Renal cortex interstitium (tissue), 11 donors: ENCODE results near the gene TMEM260. TPM values are rescaled to one million over a fixed set of nuclear protein-coding genes. Genes with fewer than 3 reads are reported as not detected.
A peak's percentile ranks its signal among the peaks of the same experiment; 100 is the strongest.
"Not testable (repeated sequence)": the region's sequence is repeated elsewhere in the genome, so short reads cannot be mapped to it uniquely, and the experiment has no call there.

Experiments
- DNase-seq, 11 donors: peaks; one replicate each; pipeline ENCODE4 v3.0.0-alpha.2; 2013; ENCODE audit warnings: low read depth in 9 of 11, low spot score in 4 of 11; ENCODE audit errors: extremely low read depth in 1 of 11
- polyA plus RNA-seq, 3 donors: library from polyadenylated mRNA; unstranded; fragments of 120-200 nt; gene quantifications; one replicate each; pipeline ENCODE4 v1.2.1, GENCODE V29; 2013; ENCODE audit not compliant: insufficient read length in 3 of 3

TMEM260 gene
- polyA plus RNA-seq, 3 donors, result 29.4 to 35.7 (median 33.7) TPM

GRCh38 chr14:56585461-56586084, 6.0 kb downstream of the TMEM260 start:
- no peak for DNase-seq

GRCh38 chr14:56587701-56588100, 8.1 kb downstream of the TMEM260 start:
- no peak for DNase-seq

- no peak for DNase-seq
Observed at GRCh38 chr14:56590535-56590960, 10.9 kb downstream of the TMEM260 start.

GRCh38 chr14:56592746-56593544, 13.3 kb downstream of the TMEM260 start:
- DNase-seq, result peak in 2 of 11 donors; percentile 7 to 21

DNA sequence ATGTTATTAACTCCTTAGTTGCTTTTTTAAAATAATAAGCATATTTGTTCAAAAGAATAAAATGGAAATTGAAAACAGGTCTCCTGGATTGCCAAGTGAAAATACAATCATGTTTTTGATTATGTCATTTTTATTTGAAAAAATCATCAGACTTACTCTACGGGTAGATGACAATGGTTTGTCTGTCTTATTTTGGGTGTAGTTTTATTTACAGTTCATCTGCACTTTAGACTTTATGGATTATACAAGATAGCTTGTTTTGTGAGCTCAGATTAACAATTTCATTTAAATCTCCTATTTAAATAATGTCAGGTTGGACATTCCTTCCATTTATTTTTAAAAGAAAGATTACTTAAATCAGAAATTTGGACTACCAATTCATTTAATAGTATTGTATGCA, 14.8 kb downstream of the TMEM260 start:
- no peak for DNase-seq

DNA sequence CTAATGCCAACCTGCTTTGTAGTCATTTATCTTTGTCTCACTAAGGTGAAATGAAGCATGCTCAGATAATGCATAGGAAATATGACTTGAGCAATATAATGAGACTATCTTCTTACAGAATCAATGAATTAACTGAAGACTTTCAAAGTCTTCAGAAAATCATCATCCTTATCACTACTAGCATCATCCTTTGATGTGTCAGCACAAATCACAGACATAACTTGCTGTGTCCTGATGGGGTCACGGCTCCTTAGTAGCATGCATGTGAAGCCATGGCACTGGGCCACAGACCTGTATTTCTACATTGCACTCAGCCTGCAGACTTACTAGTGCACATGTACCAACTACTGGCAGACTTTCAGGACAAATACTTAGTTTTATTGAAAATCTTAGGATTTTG, 18.9 kb downstream of the TMEM260 start:
- no peak for DNase-seq

- DNase-seq, result no peak
Observed at GRCh38 chr14:56603648-56604047, 24.1 kb downstream of the TMEM260 start.

DNA sequence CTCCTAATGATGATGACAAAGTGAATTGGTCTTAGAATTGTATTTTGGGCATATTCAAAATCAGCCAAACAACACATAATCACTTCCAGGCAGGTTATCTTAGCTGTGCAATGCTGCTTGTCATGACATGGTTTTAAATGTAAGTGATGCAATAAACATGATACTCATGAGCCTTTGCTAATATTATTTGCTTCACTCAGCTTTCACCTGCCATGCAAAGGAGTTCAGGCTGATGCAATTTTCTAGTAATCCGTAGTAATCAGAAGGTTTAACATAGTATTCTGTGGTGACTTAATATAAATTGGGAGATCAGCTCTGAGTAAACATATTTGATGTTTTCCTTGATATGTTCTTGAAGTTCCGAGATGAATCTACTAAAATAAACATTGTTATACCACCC, 29.1 kb downstream of the TMEM260 start:
- DNase-seq, result no peak

- not testable (repeated sequence) for DNase-seq
Observed at GRCh38 chr14:56611663-56612062, 32.1 kb downstream of the TMEM260 start.

DNA sequence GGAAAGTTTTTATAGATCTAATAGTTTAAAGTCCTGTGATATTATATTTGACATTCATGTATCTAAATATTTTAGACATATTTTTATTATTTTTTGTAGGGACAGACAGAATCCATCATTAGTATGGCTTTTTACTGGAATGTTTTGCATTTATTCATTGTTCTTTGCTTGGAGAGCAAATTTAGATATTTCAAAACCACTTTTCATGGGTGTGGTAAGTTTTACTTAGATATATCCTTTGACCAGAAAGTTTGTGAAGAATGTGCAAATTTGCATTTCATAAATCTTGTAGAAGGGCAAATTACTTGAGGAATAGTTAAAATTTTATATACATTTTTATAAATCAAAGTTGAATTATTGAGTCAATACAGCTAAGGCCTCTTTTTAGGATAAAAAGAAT, 37.5 kb downstream of the TMEM260 start:
- no peak for DNase-seq

- no peak for DNase-seq
Observed at GRCh38 chr14:56630707-56631106, 51.1 kb downstream of the TMEM260 start.

- no peak for DNase-seq
Observed at GRCh38 chr14:56632195-56632594, 52.6 kb downstream of the TMEM260 start.

DNA sequence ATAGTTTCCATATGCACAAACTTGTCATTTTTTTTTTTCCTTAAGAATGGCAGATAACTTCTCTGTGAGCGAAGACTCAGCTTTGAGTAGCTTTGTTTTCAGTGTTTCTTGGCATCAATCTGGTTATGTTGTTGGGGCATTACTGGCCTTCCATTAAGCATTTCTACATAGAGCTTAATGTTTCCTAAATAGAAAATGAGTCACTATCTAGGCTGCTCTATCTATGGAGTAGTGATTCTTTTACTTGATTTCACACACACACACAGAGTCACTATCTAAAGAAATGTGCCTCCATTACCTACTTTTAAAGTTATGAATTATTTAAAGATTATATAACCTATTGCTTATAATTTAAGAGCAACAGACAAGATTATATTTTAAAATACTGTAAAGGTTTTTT, 53.9 kb downstream of the TMEM260 start:
- no peak for DNase-seq

- no peak for DNase-seq
Observed at GRCh38 chr14:56635041-56635440, 55.4 kb downstream of the TMEM260 start.

- no peak for DNase-seq
Observed at GRCh38 chr14:56647493-56647892, 67.9 kb downstream of the TMEM260 start.

DNA sequence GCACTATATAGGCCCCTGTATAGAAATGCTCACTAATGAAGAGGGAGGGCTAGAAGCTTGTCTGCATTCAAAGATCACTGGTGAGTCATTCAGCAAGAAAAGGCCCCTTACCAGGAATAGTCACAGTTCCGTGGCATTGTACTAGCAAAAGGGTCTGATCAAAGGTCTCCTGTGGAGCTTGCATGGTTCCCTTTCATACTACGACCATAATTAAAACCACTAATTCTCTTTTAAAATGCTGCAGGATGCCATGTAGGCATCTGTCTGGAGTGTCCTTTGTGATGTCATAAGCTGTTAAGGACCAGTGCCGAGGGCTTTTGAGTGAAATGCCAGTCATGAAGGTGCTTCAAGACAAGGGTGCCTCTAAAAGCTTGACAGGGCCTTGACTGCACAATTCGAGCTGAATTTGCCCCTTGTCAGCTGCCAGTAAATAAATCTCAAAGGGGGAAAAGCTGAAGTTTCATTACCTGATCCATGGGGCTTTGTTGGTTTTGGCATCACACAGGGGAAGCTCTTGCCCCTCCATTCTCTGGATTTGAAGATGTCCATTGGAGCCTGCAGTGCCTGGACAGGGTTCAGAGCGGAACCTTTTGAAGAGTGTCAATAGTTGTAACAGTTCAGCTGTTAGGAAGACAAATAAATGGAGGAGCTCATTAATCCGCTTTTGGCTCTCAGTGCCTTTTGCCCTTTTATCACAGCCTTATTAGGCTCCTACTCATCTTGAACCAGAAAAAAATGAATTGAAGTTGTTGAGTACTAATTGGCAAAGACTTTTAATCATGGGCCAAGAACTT, 69.1 kb downstream of the TMEM260 start:
- no peak for DNase-seq

DNA sequence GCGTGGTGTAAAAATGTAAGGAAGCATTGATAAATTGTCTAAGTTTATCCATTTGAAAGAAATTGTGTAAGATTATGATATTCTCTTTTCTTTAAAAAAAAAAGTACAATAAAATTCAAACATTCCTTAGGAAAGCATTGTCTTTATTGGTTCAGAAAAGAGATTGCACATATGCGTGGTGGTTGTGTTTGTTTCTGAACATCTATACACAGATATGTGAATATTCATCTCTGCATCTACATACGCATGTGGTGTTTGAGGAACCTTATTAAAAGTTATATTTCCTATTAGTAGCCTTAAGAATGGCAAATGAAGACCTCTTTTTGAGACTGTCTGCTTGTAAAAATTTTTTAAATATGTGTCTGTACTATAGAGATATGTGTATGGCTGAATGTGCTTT, 69.8 kb downstream of the TMEM260 start:
- no peak for DNase-seq

- no peak for DNase-seq
Observed at GRCh38 chr14:56650048-56650447, 70.5 kb downstream of the TMEM260 start.

GRCh38 chr14:56650979-56651378, 71.4 kb downstream of the TMEM260 start:
- DNase-seq, result no peak

DNA sequence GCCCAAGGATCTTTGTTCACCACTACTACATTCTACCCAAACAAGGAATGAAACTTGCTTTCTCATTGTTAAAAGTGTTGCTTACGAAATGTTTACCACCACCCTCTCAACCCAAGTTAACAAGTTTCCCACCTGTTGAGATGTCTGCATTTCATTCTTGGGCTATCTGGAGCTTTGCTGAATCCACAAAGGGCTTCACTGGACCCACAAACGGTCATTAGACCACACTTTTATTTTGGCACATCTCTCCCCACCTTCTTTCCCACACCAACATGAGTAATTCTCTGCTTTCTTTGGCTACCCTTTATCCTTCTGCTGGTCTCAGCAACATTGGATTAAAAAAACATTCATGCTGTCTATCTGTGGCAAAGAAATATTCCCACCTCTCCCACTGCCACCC, 78.0 kb downstream of the TMEM260 start:
- DNase-seq, result no peak
